IMR-90 (cell line): Measurements from ENCODE around the gene DSCAM. TPM values are rescaled to one million over a fixed set of nuclear protein-coding genes. Genes with fewer than 3 reads are reported as not detected.

Source experiments
- ATAC-seq: fragments of 200-7000 bp; cut with Tn5 transposase; 2 replicates; pipeline ENCODE4 v1.9.1; 2020; ENCODE audit warnings: low read depth, mild to moderate bottlenecking, moderate library complexity
- BruUV-seq: library from RNA; stranded (reverse); fragments of 400-500 nt; replicated peaks from 2 replicates; lab custom pipeline; 2021; lab: Mats Ljungman, UMichigan
- CTCF ChIA-PET: fragments of 300-600 bp; formaldehyde crosslinking; extraction: SDS; loops from one replicate; lab custom pipeline; 2021; ENCODE audit warnings: antibody characterized with exemption; lab: Yijun Ruan, JAX
- POLR2A ChIA-PET: fragments of 300-600 bp; sonication (Branson Sonifier 250); formaldehyde crosslinking; loops from one replicate; lab custom pipeline; 2022; ENCODE audit warnings: antibody characterized with exemption; ENCODE audit not compliant: unreplicated experiment; lab: Charles Lee
- DNase-seq: peaks from one replicate; pipeline ENCODE4 v3.0.0; 2013
- H2AFZ ChIP-seq: replicated peaks from 2 replicates; pipeline ENCODE3; 2013; ENCODE audit warnings: low read length, mild to moderate bottlenecking; ENCODE audit not compliant: poor library complexity
- H2AK5ac ChIP-seq: 2 replicates; pipeline ENCODE4 v1.6.1; 2013; ENCODE audit warnings: low read depth, low read length, inconsistent platforms
- H2AK9ac ChIP-seq: replicated peaks from 2 replicates; pipeline ENCODE3; 2013; ENCODE audit warnings: mild to moderate bottlenecking, low read depth, low read length, moderate library complexity; ENCODE audit not compliant: poor library complexity
- H2BK120ac ChIP-seq: 2 replicates; pipeline ENCODE4 v1.6.1; 2013; ENCODE audit warnings: low read depth, low read length, inconsistent platforms
- H2BK15ac ChIP-seq: 3 replicates; pipeline ENCODE4 v1.6.1; 2013; ENCODE audit warnings: low read depth, low read length, inconsistent platforms
- H2BK20ac ChIP-seq: 2 replicates; pipeline ENCODE4 v1.6.1; 2013; ENCODE audit warnings: low read depth, mild to moderate bottlenecking, inconsistent platforms, low read length, moderate library complexity
- H2BK5ac ChIP-seq: 2 replicates; pipeline ENCODE4 v1.6.1; 2013; ENCODE audit warnings: mild to moderate bottlenecking, low read depth, low read length, inconsistent platforms; ENCODE audit not compliant: poor library complexity, severe bottlenecking
- H3K14ac ChIP-seq: replicated peaks from 2 replicates; pipeline ENCODE4 v1.6.1; 2013; ENCODE audit warnings: low read depth, low read length, inconsistent platforms
- H3K18ac ChIP-seq: 2 replicates; pipeline ENCODE4 v1.6.1; 2013; ENCODE audit warnings: low read depth, low read length, control low read depth
- H3K23ac ChIP-seq: 2 replicates; pipeline ENCODE4 v1.6.1; 2013; ENCODE audit warnings: low read depth, low read length, inconsistent platforms
- H3K27ac ChIP-seq: 2 replicates; pipeline ENCODE4 v1.5.1; 2013; ENCODE audit warnings: mild to moderate bottlenecking, control low read depth, low read length; ENCODE audit not compliant: insufficient read depth
- H3K27me3 ChIP-seq: 2 replicates; pipeline ENCODE4 v1.6.1; 2013; ENCODE audit warnings: low read length; ENCODE audit not compliant: control insufficient read depth, insufficient read depth
- H3K36me3 ChIP-seq: 2 replicates; pipeline ENCODE4 v1.6.1; 2013; ENCODE audit warnings: low read length, mixed read lengths; ENCODE audit not compliant: control insufficient read depth, insufficient read depth
- H3K4ac ChIP-seq: 2 replicates; pipeline ENCODE4 v1.6.1; 2013; ENCODE audit warnings: low read depth, low read length, inconsistent platforms
- H3K4me1 ChIP-seq: 2 replicates; pipeline ENCODE4 v1.6.1; 2013; ENCODE audit warnings: low read length, mixed read lengths; ENCODE audit not compliant: control insufficient read depth, insufficient read depth
- H3K4me2 ChIP-seq: 2 replicates; pipeline ENCODE4 v1.6.1; 2013; ENCODE audit warnings: low read depth, mild to moderate bottlenecking, control low read depth, low read length, moderate library complexity
- H3K4me3 ChIP-seq: 2 replicates; pipeline ENCODE4 v1.5.1; 2013; ENCODE audit warnings: low read depth, mild to moderate bottlenecking, control low read depth, low read length, moderate library complexity; ENCODE audit not compliant: insufficient read depth
- H3K56ac ChIP-seq: 2 replicates; pipeline ENCODE4 v1.6.1; 2013; ENCODE audit warnings: low read length, inconsistent platforms; ENCODE audit not compliant: insufficient read depth; ENCODE audit errors: extremely low read depth
- H3K79me1 ChIP-seq, 2 experiments: 2 replicates each; pipeline ENCODE4 v1.6.1; 2013; ENCODE audit warnings: low read length in 2 of 2, inconsistent platforms in 1 of 2, low read depth in 1 of 2
- H3K9ac ChIP-seq: 2 replicates; pipeline ENCODE4 v1.6.1; 2013; ENCODE audit warnings: low read depth, low read length, control low read depth
- H3K9me1 ChIP-seq: 2 replicates; pipeline ENCODE4 v1.6.1; 2013; ENCODE audit warnings: low read length, inconsistent platforms; ENCODE audit not compliant: insufficient read depth
- H3K9me3 ChIP-seq: 2 replicates; pipeline ENCODE4 v1.6.1; 2013; ENCODE audit warnings: low read length; ENCODE audit not compliant: control insufficient read depth, insufficient read depth
- H4K20me1 ChIP-seq: 2 replicates; pipeline ENCODE4 v1.6.1; 2013; ENCODE audit warnings: low read length, inconsistent platforms; ENCODE audit not compliant: insufficient read depth
- H4K5ac ChIP-seq: 2 replicates; pipeline ENCODE4 v1.6.1; 2013; ENCODE audit warnings: mild to moderate bottlenecking, low read depth, low read length, control low read depth
- H4K8ac ChIP-seq, 2 experiments: 2 replicates each; pipeline ENCODE4 v1.6.1; 2013; ENCODE audit warnings: low read depth in 2 of 2, low read length in 2 of 2, control low read depth in 1 of 2, inconsistent platforms in 1 of 2
- H4K91ac ChIP-seq: 2 replicates; pipeline ENCODE4 v1.6.1; 2013; ENCODE audit warnings: low read depth, low read length, inconsistent platforms; ENCODE audit not compliant: insufficient read depth
- FOS ChIP-seq: fragments of 150-350 bp; IDR thresholded peaks from 2 replicates; pipeline ENCODE4 v1.6.1; 2016; ENCODE audit warnings: low read depth, low read length
- MXI1 ChIP-seq: IDR thresholded peaks from 2 replicates; pipeline ENCODE4 v1.6.1; 2012; ENCODE audit warnings: low read depth, mild to moderate bottlenecking, low read length, moderate library complexity, borderline replicate concordance
- POLR2A ChIP-seq: IDR thresholded peaks from 2 replicates; pipeline ENCODE4 v1.6.1; 2012; ENCODE audit warnings: mild to moderate bottlenecking, low read depth, low read length
- RAD21 ChIP-seq: IDR thresholded peaks from 2 replicates; pipeline ENCODE4 v1.6.1; 2012; ENCODE audit warnings: low read length, improper control_type of control experiment
- WGBS, 2 experiments: methylation state at CpG; one replicate each; pipeline versions ENCODE4 v1.1.5 to v1.1.7; 2013; ENCODE audit warnings: missing lambda C conversion rate in 2 of 2; ENCODE audit not compliant: insufficient read length in 1 of 2; ENCODE audit errors: extremely low coverage in 2 of 2; 5-methylcytosine and 5-hydroxymethylcytosine counted together
- dilution Hi-C: fragments of 300-500 bp; cut with HindIII; formaldehyde crosslinking; loops from one replicate; pipeline ENCODE4 v1.14.3; 2018; ENCODE audit warnings: low sequenced_read_pairs; ENCODE audit not compliant: unreplicated experiment
- in situ Hi-C: fragments of 300-500 bp; cut with MboI; formaldehyde crosslinking; loops from 3 replicates; pipeline ENCODE4 v1.14.3; 2019; ENCODE audit warnings: low sequenced_read_pairs, inconsistent platforms, mixed read lengths
- intact Hi-C: fragments of 100-400 bp; cut with micrococcal nuclease; formaldehyde crosslinking; loops from 2 replicates; pipeline ENCODE4 v1.10.0; 2022
- polyA plus RNA-seq, 3 experiments: library from polyadenylated mRNA; depleted of rRNA; stranded (reverse); fragments of >200 nt; gene quantifications; 2 replicates each; pipeline ENCODE4 v1.2.3, GENCODE V29; 2012; ENCODE audit warnings: low replicate concordance in 1 of 3
- total RNA-seq: library from RNA; depleted of rRNA; stranded (reverse); fragments of >200 nt; gene quantifications from 2 replicates; pipeline ENCODE4 v1.2.3, GENCODE V29; 2012

The DSCAM gene
- total and polyA plus RNA-seq, 2 of the 4 experiments (the other 2 are of a cell fraction), result under 0.01 to 0.02 TPM

DNA sequence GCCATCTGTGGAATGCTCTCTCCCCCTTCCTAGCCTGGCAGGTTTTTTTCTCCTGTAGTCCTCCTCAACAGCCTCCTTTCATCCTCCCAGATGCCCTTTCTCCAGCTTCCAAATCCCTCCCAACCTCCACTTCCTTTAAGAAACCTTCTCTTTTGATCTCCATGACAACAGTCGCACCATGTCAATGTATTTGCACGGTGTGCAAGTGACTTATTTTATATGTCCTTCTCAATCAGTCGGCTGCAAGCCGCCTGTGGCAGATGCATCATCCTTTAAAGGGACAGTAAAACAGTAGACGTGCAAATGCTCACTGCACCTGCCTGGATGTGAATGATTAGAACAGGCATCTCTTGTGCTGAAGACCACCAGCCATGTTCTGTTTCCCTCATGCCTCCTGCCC lies 694.5 kb downstream of the DSCAM start:
- no peak overlapping the region for H4K8ac ChIP-seq
- H4K5ac ChIP-seq, result no peak overlapping the region
- intact Hi-C loops (no loop called here), in situ Hi-C loops (no loop called here), dilution Hi-C loops (no loop called here)
- H2BK120ac ChIP-seq, result no peak overlapping the region
- no peaks in the 10 kb centered on the region for H3K79me1 ChIP-seq
- no peak overlapping the region for H3K4me3 ChIP-seq
- BruUV-seq, result no TSS peak
- no peaks in the 10 kb centered on the region for H4K20me1 ChIP-seq
- no peak overlapping the region for H3K18ac ChIP-seq
- H3K14ac ChIP-seq, result no peak overlapping the region
- no peak overlapping the region for H2AK9ac ChIP-seq
- no peak overlapping the region for H3K56ac ChIP-seq
- H3K27me3 ChIP-seq, result no peaks in the 10 kb centered on the region
- no peak overlapping the region for H3K27ac ChIP-seq
- no peak overlapping the region for H3K4ac ChIP-seq
- H4K91ac ChIP-seq, result no peak overlapping the region
- no peak overlapping the region for H2AK5ac ChIP-seq
- peaks cover 21% of the 10 kb centered on the region for H3K9me3 ChIP-seq
- ChIA-PET POLR2A (no interaction called here), CTCF (no interaction called here)
- ATAC-seq (no peak), DNase-seq (no peak)
- no CpG with 5 or more reads among the region's 5 CpGs for WGBS, 2 experiments
- H2AFZ ChIP-seq, result no peak overlapping the region
- no peak overlapping the region for H2BK15ac ChIP-seq
- H3K36me3 ChIP-seq, result no peaks in the 10 kb centered on the region
- no peaks in the 10 kb centered on the region for H3K4me1 ChIP-seq
- H3K4me2 ChIP-seq, result no peak overlapping the region
- no peak overlapping the region for H2BK20ac ChIP-seq
- H3K9me1 ChIP-seq, result no peaks in the 10 kb centered on the region
- no peak overlapping the region for H3K23ac ChIP-seq
- TF ChIP-seq MXI1 (no peak), RAD21 (no peak), POLR2A (no peak), FOS (no peak)
- H2BK5ac ChIP-seq, result no peak overlapping the region
- no peak overlapping the region for H3K9ac ChIP-seq
